Measurements from ENCODE around the gene RIPOR1.

RIPOR1 gene

GRCh38 chr16:67558859-67559258, 30.2 kb downstream of the RIPOR1 start:
- no peak for DNase-seq

GRCh38 chr16:67560827-67561342, 32.3 kb downstream of the RIPOR1 start:
- DNase-seq, result no peak

GRCh38 chr16:67561501-67561823, 32.8 kb downstream of the RIPOR1 start:
- DNase-seq, result no peak

- DNase-seq, result peak; percentile 83
These were observed 33.3 kb downstream of the RIPOR1 start for GRCh38 chr16:67561824-67562525.

- peak; percentile 60 for DNase-seq
These were observed 33.9 kb downstream of the RIPOR1 start, which contains the start of gene CTCF for GRCh38 chr16:67562526-67562917. Gene CTCF (plus strand): TSS chr16:67562526. CDS start chr16:67610833, 48,307 bp downstream.

- DNase-seq, result no peak
These were observed 34.5 kb downstream of the RIPOR1 start for GRCh38 chr16:67562918-67563707.

GRCh38 chr16:67563708-67564468, 35.3 kb downstream of the RIPOR1 start:
- no peak for DNase-seq

GRCh38 chr16:67565470-67566100, 37.0 kb downstream of the RIPOR1 start:
- DNase-seq, result no peak

GRCh38 chr16:67571464-67571863, 42.8 kb downstream of the RIPOR1 start:
- no peak for DNase-seq

- DNase-seq, result no peak
These were observed 43.4 kb downstream of the RIPOR1 start for GRCh38 chr16:67571981-67572431.

GRCh38 chr16:67579686-67580085, 51.1 kb downstream of the RIPOR1 start:
- no peak for DNase-seq

- DNase-seq, result no peak
These were observed 51.6 kb downstream of the RIPOR1 start for GRCh38 chr16:67580202-67580601.

GRCh38 chr16:67593288-67593687, 64.7 kb downstream of the RIPOR1 start:
- no peak for DNase-seq

- DNase-seq, result no peak
These were observed 65.1 kb downstream of the RIPOR1 start for GRCh38 chr16:67593701-67594100.

GRCh38 chr16:67594256-67594915, 65.8 kb downstream of the RIPOR1 start:
- DNase-seq, result no peak

GRCh38 chr16:67594956-67595355, 66.3 kb downstream of the RIPOR1 start:
- DNase-seq, result no peak

Measured in NCI-H510A (cell line).